HG03103 (cell line): ENCODE data around the gene SYCP2L.
A peak's percentile ranks its signal among the peaks of the same experiment; 100 is the strongest.
"Not testable (repeated sequence)": the region's sequence is repeated elsewhere in the genome, so short reads cannot be mapped to it uniquely, and the experiment has no call there.

Experiments used
- ATAC-seq: cut with Tn5 transposase; IDR thresholded peaks from one replicate; pipeline ENCODE4 v1.9.1; 2021; ENCODE audit warnings: low read depth; ENCODE audit not compliant: unreplicated experiment

The SYCP2L gene

DNA sequence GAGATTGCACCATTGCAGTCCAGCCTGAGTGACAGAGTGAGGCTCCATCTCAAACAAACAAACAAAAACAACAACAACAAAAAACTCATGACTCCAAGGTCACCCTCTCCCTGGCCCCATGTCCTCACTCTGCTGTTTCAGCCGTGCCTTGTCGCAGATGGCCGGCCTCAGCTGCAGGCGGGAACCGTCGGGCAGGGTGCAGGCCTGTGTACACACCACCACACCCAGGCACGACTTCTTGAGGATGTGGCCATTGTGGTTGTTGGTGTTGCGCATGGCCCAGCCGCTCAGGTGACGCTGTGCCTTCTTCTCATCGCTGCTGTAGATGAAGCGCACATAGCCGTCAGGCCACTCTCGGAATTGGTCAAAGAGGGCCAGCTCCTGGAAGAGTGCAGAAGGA lies 9.8 kb upstream of the SYCP2L start:
- no peak for ATAC-seq

DNA sequence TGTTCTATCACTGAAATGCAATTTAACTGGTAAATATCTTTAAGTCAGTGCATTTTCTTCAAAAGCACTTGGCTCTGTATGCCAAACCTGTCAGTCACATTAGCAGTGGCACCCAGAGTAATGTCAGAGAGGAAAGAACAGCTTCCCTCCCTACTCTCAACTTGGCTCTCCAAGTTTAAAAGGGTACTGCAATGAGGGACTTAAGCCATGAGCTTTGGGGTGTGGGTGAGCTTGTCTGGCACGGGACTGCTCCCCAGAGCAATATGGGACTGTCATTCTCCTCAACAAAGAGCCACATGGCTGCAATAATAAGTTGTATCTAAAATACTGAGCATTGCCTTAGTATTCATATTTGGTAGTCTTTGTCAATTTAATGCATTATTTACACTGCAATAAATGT lies 9.0 kb upstream of the SYCP2L start:
- ATAC-seq, result no peak

DNA sequence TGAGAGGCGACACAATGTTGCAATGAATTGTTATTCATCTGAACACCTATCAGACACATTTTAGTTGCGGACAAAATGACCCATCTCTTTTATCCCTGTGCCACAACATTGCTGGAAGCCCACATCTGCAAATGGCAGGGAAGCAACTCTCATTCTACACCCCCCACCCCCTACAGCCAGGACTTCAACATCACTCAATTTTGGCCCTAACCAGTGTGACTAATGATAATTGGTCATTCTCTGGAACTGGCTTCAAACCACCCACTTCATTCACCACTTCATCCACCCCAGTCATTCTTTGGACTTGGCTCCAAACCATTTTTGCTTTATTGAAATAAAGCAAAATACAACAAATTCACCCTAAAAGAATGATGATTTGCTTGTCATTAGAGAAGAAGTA lies 6.5 kb upstream of the SYCP2L start:
- no peak for ATAC-seq

DNA sequence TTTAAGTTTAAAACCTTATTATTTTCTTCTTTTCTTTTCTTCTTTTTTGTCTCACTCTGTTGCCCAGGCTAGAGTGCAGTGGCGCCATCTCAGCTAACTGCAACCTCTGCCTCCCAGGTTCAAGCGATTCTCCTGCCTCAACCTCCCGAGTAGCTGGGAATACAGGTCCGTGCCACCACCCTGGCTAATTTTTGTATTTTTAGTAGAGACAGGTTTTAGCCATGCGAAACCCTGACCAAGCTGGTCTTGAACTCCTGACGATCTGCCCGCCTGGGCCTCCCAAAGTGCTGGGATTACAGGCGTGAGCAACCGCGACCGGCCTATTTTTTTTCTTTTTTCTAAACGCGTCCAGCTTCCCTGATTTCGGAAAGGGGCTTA lies 4.6 kb upstream of the SYCP2L start:
- ATAC-seq, result not testable (repeated sequence)

DNA sequence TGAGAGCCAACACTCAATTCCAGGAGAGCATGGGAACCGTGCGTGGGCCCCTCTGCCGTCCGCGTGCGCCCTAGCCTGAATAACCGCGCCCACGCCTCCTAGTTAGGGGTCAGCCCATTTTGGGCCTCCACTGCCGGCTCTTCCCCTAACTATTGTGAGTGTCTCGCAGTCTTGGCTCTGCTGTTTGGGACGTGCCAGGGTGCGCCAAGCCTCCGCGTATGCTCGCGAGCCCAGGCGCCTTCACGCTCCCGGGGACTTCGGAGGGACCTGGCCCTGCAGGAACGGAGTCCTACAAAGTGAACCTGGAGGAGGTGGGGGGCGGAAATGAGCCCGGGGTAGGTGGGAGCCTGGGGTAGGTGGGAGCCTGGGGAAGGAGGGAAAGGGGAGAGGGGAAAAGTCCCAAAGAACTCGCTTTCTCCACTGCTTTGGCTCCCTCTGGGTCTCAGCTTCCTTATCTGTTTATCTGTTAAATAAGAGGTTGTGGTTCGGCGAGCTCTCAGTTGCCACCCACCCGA lies 4.1 kb upstream of the SYCP2L start:
- ATAC-seq, result no peak

DNA sequence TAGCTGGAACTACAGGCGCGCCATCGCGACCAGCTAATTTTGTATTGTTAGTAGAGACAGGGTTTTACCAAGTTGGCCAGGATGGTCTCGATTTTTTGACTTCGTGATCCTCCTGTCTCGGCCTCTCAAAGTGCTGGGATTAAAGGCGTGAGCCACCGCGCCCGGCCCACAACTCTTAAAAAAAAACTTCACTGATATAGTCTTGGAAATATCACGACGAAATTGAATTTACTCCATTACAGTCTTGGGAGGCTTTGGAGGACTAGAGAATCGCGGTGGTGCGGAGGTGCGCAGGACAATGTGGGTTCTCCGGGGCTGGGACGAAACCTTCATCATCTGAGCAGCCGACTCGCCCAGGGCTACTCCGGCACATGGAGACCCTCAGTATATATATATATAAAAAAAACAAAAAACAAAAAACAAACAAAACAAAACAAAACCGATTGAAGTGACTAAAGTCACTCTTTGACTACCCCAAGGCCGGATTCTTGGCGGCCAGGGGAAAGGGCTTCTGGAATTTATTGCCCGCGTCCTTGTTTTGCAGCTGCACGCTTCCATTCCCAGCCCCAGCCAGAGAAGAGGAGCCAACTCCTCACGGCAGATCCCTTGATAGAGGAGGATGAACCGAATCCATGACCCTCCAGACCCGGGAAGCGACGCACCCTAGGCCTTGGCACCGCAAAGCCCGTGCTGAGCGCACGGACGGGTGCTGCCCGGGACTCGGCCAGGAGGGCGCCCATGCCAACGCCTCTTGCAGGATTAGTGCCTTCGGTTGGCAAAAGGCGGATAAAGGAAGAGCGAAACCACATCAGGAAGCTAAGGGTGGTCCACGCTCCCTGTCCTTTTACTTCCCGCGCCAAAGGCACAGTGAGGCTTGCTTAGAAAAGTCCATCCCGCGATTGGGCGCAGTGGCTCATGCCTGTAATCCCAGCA lies 3.3 kb upstream of the SYCP2L start:
- ATAC-seq, result no peak

DNA sequence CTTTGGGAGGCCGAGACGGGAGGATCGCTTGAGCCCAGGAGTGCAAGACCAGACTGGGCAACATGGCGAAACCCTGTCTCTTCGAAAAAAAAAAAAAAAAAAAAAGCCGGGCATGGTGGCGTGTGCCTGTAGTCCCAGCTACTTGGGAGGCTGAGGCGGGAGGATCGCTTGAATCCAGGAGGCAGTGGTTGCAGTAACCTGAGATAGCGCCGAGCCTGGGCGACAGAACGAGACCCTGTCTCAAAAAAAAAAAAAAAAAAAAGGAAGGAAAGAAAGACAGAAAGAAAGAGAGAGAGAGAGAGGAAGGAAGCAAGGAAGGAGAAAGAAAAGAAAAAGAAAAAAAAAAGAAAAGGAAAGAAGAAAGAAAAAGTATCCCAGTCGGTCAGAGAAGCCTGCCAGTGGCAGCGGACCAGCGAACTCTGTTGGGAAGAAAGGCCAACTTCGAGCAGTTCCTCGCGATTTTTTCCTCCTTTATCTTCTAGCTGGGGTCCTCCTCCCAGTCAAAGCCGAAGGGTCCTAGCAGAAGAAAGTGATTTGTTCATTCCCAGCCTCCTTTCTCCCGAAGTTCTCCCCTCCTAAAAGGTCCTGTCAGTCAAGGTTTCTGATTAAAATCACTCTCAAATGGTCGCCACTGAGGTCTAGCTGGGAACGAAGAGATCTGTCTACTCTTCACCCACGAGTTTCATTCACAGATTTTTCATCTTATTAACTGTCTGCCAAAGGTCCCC lies 2.4 kb upstream of the SYCP2L start:
- no peak for ATAC-seq

DNA sequence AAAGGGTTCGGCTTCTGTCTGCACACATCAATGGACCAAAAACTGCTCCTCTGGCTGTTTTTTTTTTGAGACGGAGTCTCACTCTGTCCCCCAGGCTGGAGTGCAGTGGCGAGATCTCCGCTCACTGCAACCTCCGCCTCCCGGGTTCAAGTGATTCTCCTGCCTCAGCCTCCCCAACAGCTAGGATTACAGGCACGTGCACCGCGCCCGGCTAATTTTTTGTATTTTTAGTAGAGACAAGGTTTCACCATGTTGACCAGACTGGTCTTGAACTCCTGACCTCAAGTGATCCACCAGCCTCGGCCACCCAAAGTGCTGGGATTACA lies 524 bp upstream of the SYCP2L start:
- ATAC-seq, result not testable (repeated sequence)

DNA sequence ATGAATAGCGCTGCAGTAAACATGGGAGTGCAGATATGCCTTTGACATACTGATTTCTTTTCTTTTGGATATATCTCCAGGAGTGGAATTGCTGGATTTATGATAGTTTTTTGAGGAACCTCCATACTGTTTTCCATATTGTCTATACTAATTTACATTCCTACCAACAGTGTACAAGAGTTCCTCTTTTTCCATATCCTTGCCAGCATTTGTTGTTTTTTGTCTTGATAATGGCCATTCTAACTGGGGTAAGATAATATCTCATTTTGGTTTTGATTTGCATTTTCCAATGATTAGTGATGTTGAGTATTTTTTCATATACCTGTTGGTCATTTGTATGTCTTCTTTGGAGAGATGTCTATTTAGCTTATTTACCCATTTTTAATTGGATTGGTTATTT lies 3.3 kb downstream of the SYCP2L start:
- ATAC-seq, result no peak

DNA sequence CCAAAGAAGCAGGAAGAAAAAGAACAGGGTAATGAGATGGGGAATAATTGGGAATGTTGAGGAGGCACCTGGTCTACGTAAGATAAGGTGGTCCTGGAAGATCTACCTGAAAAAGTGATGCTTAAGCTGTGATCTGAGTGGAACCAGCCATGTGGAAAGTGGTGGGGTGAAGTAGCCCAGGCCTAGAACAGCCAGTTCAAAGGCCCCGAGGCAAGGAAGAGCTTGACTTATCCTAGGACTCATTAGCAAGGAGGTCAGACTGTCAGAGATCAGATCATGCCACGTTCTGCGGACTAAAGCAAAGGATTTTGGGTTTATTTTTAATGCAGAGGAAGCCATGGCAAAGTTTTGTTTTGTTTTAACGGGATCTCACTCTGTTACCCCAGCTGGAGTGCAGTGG lies 5.1 kb downstream of the SYCP2L start:
- ATAC-seq, result no peak

DNA sequence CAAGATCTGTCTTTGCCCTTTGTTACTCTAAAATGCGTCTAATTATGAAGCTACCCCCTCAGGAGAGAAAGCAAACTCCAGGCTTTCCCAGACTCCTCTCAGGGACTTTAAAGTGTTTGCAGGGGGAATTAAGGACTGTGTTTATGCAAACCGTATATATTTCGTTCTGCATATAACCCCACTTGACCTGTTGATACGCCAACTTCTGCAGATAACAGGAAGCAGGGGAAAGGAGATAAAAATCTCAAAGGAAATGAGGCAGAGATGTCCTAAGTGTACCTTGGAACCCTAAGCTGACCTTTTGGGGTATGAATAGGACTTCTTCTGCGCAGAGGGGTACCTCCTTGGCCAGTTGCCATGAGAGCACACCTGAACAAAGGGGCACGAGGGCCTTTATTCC lies 8.1 kb downstream of the SYCP2L start:
- ATAC-seq, result no peak

DNA sequence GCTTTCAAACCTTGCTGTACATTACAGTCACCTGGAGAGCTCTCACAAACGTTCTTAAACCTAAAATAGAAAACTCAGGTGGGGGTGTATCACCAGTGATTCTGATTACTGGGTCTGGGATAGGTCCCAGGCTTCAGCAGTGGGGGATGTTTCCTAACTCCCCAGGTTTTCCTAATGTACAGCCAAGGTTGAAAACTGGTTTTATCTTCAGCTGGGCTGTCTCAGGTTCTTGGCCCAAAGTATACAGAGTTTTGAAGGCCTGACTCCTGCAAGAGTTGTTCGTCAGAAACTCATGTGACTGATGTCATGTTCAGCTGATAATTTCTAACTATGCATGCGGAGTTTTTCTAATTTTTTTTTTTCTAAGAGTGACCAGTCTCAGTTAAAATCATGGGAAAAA lies 9.8 kb downstream of the SYCP2L start:
- no peak for ATAC-seq

DNA sequence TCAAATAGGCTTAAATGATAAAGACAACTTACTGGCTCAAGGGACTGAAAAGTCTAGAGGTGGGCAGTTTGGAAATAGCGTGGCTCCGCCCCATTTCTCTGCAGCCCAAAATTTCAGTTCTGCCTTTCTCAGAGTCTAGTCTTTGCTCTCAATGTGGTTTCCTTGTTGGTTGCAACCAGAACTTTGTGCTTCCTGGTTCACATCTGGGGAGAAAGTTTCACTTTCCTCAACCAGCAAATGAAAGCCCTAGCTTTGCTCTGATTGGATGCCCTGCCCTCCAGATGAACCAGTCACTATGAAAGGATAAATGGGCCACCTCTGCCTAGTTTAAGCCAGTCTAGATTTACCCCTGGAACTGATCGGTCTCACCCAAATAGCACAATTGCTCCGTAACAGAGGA lies 14.9 kb downstream of the SYCP2L start:
- peak; percentile 95 for ATAC-seq

DNA sequence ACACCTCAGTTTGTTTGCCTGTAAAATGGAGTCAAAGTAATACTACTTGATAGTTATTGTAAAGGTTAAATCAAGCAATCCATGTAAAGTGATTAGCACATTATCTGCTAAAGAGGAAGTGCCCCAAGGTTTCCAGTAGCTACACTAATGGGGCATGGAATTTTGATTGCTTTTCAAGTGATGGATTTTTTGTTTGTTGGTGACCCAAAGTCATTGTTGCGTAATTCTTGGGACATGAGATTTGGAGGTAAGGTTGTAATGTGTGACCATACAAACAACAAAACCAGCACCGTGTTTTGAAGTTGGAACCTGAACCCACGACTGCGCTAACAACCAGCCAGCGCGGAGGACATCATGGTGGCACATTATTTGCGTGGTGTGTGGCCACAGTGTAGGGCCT lies 17.2 kb downstream of the SYCP2L start:
- no peak for ATAC-seq

DNA sequence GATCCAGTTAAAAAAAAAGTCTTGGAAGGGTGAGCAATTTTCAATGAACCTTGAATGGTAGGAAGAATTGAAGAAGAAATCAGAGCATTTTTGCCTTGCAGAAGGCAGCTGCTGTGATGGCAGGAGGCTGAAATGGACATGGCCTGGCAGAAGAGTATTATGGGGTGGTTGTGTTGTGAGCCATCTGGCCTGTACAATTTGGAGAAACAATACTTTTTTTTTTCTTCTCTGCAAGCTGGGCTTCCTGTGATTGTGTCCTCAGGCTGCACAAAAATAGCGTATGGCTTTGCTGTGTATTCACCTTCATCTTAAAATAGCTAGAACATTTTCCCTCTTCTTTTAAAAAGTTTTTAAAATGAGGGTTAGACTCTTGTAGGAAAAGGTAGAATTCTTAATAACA lies 21.4 kb downstream of the SYCP2L start:
- no peak for ATAC-seq

DNA sequence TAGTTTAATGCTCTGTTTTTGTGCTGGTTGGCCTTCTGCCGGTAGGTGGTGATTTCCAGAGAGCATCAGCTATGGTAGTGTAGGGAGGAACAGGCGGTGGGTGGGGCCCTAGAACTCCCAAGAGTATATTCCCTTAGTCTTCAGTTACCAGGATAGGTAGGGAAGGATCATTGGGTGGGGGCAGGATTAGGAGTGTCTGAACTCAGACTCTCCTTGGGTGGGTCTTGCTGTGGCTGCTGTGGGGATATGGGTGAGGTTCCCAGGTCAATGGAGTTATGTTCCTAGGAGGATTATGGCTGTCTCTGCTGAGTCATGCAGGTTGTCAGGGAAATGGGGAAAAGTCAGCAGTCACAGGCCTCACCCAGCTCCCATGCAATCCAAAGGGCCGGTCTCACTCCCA lies 32.7 kb downstream of the SYCP2L start:
- not testable (repeated sequence) for ATAC-seq

DNA sequence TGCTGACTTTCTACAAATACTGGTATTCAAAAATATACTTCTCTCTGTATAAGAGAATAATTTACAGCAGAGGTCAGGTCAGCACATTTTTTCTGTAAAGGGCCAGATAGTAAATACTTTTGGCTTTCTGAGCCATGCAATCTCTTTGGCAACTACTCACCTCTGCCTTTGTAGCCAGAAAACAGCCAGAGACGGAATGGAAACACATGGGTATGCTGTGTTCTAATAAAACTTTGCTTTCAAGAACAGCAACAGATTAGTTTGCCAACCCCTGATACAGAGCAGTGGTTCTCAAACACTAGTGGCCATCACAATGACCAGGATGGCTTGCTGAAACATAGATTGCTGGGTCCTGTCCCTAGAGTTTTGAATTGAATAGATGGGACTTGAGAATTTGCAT lies 46.3 kb downstream of the SYCP2L start:
- ATAC-seq, result no peak

DNA sequence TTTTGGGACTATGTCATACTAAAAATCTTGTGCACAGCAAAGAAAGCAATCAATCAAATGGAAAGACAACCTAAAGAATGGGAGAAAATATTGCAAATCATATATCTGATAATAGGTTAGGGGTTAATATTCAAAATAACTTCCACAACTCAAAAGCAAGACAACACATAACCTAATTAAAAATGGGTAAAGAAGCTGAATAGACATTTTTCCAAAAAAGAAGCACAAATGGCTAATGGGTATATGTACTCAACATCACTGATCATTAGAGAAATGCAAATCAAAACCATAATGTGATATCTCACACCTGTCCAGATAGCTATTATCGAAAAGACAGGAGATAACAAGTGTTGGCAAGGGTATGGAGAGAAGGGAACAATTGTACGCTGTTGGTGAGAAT lies 53.0 kb downstream of the SYCP2L start:
- ATAC-seq, result no peak

DNA sequence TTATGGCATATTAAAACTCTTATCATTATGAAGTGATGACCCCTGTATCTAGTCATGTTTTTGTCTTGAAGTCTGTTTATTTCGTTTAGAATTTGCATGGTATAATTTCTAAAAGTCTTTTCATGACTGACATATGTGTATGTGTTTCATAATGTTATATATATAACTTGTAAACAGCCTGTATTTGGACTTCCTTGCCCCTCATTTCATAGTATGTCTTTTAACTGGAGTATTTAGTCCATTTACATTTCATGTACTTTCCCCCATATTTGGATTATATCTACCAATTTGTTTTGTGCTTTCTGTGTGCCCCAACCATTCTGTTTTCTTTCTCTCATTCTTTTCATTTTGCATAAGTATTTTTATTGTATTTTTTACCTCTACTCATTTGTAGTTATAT lies 59.0 kb downstream of the SYCP2L start:
- no peak for ATAC-seq

DNA sequence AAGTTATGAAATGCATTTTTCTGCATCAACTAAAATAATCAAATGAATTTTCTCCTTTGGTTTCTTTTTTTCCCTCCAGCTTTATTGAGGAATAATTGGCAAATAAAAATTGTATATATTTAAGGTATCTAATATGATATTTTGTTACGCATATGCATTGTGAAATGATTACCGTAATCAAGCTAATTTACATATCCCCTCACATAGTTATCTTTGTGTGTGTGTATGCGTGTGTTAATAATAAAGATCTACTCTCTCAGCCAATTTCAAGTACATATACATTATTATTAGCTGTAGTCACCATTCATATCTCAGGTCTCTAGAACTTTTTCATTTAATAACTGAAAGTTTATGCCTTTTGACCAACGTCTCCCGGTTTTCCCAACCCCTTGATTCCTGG lies 61.1 kb downstream of the SYCP2L start:
- ATAC-seq, result no peak

DNA sequence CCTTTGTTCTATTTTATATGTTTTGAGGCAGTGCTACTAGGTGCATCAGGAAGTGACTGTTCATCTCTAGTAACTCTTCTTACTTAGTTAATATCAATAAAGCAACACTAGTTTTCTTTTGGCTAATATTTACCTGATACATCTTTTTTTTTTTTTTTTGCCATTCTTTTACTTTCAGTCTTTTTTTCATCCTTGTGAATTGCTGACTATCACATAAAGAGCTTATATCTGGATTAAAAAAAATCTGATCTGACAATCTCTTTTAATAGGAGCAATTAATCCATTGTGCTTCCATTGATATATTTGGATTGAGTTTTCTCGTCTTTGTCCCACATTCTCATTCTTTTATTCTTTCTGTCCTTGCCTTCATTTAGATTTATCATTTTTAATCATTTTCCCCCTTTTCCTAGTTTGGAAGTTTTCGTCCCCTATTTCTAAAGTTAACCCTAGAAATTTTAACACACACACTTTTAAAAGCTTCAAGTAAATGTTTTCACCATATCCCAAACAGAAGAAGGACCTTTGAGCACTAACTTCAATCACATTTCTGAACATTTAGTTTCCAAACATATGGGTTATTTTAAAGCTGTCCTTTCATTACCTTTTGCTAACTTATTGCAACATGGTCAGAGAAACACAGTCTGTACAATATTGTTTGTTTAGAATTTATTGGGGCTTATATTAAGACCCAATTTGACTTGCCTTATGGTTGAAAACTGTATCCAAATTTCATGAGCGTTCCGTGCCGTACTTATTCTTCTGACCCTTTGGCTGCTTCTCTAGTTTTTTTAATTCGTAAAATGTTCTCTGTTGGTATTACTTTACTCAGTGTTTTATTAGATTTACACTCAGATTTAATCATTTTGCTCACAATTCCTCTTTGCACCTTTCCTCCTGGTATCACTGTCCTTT lies 63.0 kb downstream of the SYCP2L start:
- ATAC-seq, result no peak
